Mesenteric fat pad (tissue), 1 donor: ENCODE measurements around the gene CDKN2B-AS1. TPM values are rescaled to one million over a fixed set of nuclear protein-coding genes. Genes with fewer than 3 reads are reported as not detected.

Experiments
- DNase-seq: peaks from one replicate; pipeline ENCODE4 v3.0.0-alpha.2; 2020; ENCODE audit warnings: low spot score
- total RNA-seq: library from RNA; stranded (reverse); fragmentation: NEBNext Ultra II Directional; extraction: Animal tissue kit (Norgen Biotek cat#: 25700); gene quantifications from one replicate; pipeline ENCODE4 v1.2.1, GENCODE V29; 2021
- donor health status: DM: yes; HTN: yes; CAD: no.

The CDKN2B-AS1 gene
- total RNA-seq, 1 donor from 2014 or later, result 0.64 TPM

DNA sequence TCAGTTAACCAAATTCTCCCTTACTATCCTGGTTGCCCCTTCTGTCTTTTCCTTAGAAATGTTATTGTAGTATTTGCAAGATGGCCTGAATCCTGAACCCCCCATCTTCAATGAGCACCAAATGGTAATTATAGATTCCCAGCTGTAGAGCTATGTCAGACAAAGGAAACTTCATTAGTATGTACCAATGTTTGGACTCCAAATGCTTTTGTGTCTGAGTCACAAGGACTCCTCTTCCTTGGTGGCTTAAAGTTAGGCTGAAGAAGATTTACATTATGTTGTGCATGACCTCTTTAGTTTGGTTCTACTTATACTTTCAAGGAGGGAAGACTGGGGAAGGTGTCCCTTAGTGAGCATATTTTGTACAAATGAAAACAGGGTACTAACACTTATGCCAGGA is 120.4 kb downstream of the CDKN2B-AS1 start:
- no peak for DNase-seq

DNA sequence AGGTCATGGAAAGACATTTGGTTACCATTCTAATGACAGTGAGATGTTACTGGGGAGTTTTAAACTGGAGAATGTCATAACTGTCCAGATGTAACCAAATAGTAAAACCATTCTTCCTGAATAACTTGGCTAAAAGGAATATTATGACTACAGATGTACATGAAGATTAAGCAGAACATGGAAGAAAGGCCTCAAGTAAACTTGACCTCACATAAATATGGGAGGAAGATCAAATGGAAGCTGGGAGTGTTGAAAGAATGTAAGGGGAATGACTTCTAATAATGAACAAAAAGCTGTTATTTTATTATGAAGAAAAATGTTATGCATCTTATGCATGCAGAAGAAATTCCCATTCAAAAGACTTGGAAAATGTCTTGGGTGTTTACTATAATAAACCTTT is 122.2 kb downstream of the CDKN2B-AS1 start:
- DNase-seq, result no peak

- DNase-seq, result no peak
Measured at GRCh38 chr9:22117511-22118384, 123.2 kb downstream of the CDKN2B-AS1 start.

DNA sequence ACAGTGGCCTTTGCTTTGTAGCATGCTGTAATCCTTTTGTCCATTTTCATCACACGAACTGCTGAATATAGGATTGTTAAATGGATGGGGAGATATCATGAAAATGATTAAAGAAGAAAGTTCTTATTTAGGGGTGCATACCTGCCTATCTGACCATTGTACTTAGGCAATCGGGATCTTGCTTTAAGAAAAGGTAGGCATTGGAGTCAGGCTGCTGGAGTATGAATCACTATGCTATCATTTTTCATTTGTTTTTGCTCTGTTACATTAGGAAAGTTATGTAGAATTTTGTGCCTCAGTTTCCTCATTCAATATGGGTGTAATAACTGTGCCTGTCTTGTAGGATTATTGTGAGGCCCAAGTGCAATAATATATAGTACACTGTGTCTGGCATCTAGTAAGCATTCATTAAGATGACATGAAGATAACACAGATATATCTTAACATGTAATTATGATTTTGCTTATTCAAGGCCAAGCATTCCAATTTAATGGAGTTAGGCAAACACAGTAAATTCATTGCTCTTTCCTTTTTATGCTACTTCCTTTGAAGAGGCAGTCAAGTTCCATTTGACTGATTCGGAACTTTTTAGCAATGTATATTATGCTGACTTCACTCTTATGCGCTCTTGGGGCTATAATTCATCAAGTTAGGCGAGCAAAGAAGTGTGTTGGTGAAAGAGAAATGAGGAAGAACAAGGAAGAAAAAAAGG is 124.4 kb downstream of the CDKN2B-AS1 start:
- no peak for DNase-seq

GRCh38 chr9:22119522-22120158 is 125.0 kb downstream of the CDKN2B-AS1 start:
- no peak for DNase-seq

GRCh38 chr9:22120159-22120549 is 125.6 kb downstream of the CDKN2B-AS1 start:
- no peak for DNase-seq

DNA sequence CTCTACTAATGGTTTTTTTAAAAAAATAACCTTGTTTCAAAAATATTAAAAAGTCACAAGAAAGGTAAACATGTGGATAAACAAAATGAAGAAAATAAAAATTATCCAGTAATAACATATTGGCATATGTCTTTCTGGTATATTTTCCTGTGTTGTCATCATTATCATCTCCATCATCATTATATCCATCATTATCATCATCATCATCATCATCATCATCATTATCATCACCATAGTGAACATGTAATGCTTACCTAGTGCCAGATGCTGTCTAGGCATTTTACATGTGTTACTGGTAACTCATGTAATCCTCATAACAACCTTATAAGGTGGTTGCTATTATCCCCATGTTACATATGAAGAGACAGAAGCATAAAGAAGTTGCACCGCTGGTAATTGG is 126.0 kb downstream of the CDKN2B-AS1 start:
- DNase-seq, result no peak

DNA sequence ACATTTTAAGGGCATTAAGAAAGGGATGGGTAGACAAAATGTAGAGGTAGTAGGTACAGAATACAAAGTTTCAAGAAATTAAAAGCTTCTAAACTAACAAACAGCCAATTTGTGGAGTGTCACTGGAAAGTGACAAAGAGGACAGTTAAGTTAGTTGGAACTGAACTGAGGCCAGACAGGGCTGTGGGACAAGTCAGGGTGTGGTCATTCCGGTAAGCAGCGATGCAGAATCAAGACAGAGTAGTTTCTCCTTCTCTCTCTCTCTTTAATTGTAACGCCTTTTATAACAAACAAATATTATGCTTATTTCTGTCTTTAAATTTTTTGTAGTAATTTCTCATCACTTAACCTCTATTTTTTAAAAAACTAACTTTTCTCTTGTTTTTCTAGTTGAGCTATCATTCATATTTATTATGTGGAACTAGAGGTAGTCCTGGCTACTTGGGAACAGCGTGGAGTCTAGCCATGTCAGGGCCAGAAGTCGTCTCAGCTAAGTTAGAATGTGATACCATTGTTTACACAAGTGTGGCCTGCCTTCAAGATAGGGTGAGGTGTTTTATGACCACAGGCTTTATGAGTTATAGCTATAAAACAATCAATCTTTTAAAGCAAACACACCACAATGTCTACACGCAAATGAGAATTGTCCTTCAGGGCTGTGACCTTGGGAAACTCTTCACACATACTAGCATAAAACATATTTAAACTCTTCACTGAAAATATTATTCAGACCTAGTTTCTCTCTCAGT is 129.8 kb downstream of the CDKN2B-AS1 start:
- no peak for DNase-seq

- no peak for DNase-seq
Measured at GRCh38 chr9:22129133-22129532, 134.5 kb downstream of the CDKN2B-AS1 start.

GRCh38 chr9:22129633-22130032 is 135.0 kb downstream of the CDKN2B-AS1 start:
- no peak for DNase-seq

DNA sequence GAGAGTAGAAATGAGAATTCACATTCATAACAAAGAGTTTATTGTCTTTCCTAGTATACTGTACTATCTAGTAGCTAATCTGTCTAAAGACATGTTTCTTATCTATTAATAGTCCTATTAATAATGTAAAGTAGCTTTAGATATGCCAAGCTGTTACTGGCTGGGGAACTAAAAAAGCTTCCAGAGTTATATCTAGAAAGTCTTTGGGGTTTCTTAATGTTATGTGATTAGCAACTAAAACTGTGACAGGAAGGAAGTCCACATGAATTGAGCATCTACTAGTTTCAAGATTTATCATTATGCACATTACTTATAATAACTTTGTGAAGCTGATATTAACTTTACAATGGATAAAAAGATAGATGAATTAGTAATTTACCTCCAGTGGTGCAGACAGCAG is 137.2 kb downstream of the CDKN2B-AS1 start:
- DNase-seq, result no peak

DNA sequence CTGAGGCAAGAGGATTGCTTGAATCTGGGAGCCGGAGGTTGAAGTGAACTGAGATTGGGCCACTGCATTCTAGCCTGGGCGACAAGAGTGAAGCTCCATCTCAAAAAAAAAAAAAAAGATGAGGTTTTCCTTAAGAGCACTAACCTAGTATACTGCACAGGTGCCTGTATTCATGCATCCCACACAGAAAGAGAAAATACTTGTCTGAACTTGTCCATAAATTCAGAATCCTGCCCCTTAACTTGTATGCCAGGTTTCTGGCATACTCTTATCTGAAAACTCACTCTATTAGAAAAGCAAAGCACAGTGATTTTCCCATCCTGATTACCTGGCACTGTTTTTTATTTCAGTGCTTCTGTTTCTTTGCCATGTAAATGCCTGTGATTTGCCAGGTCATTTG is 139.8 kb downstream of the CDKN2B-AS1 start:
- DNase-seq, result no peak

DNA sequence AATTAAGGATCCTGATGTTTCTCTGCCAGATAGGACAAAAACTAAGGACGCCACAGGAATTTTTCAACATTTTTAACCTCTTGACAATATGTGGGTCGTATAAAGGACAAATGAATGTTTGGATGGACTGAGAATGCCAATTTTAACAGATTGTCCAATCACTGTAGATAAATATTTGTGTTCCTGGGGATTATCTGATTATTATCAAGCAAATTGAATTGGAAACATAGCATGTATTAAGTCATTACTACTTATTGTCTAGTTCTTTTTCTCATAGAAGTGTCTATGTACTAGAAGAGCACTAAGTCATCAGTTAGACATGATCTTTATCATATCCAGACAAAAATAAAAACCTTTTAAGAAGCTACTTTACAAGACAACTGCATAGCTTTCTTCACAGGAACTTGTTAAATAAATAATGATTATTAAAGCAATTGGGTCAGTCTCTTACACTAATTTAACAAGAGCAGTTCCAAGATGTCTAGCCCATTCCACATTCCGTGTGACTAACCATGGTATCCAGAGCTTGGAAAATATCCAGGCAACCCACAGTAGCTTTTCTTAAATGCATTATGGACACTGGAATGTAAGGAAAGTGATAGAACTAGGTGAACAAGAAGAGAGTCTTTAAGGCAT is 142.0 kb downstream of the CDKN2B-AS1 start:
- no peak for DNase-seq

- no peak for DNase-seq
Measured at GRCh38 chr9:22138956-22139660, 144.5 kb downstream of the CDKN2B-AS1 start.

DNA sequence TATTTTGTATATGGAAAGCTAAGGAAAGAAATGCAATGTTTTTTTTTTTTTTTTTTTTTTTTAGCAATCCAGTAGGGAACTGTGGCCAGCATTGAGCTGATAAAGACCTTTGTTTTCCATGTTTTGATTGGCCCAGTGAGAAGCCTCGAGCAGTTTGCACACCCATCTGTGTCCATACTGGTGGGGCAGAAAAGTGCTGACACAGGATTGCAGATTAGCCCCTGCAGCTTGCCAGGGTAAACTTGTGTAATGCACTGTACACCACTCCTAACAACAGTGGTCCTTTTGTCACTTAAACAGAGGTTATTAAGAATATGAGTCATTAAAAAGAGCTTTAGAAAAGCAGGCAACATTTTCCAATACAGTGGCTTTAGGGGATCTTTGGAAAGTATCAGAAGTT is 147.3 kb downstream of the CDKN2B-AS1 start:
- no peak for DNase-seq

- no peak for DNase-seq
Measured at GRCh38 chr9:22142671-22143070, 148.1 kb downstream of the CDKN2B-AS1 start.

- no peak for DNase-seq
Measured at GRCh38 chr9:22143799-22144625, 149.4 kb downstream of the CDKN2B-AS1 start.

- DNase-seq, result no peak
Measured at GRCh38 chr9:22146604-22147003, 152.0 kb downstream of the CDKN2B-AS1 start.

DNA sequence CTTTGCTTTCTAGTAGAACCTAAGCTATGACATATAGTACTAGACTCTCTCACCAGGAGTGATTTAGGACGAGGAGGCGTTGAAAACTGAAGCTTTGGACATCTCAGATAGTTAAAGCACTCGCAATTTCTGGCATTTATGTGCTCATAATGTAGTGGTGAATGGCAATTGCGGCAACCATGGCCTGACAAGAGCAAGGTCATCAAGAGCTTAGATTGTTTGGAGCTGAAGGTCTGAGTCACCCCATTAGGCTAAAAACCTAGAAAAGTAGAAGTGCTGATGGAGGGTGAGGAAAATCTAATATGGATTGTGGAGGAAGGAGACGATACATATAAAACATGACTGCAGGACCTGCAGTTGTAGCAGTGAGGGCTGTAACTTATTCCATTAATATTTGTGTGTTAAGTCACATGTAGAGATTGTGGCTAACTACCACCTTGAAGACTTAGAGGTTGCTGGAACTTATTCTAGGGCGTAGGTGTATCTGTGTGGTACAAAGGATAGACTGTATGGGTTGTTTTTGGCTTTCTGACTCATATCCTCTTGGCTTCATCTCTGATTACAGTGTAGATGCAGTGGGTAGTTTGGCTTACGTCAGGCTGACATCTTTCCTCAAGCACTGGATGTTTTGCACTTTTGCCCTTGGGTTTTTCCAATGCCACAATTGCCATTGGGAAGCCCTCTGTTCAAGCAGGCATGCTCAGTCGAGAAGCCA is 153.4 kb downstream of the CDKN2B-AS1 start:
- no peak for DNase-seq
